DMS53 (cell line): ENCODE measurements around the gene GDF11.

Experiments
- DNase-seq: peaks from one replicate; lab custom pipeline; 2025; lab: John Stamatoyannopoulos, UW

GDF11 gene

GRCh38 chr12:55795950-55796349, 53.0 kb downstream of the GDF11 start:
- DNase-seq: no peak

DNA sequence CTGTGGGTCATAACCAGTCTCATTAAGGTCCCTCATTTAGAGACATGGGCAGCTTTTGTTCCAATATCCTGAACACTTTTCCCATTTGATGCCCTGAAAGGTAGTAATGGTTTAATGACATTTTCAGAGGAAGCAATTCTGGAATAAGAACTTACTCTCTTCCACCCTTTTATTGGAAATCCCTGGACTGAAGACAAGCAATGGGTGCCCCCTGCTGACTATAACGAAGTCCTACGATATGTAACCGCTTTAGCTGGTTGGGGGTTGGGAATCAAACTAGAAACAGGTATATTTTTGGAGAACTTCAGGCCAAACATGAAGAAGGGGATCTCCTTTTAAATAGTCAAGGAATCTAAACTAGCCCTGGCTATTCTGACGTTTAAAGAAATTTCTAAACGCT, 54.1 kb downstream of the GDF11 start:
- peak; percentile 78 for DNase-seq

- DNase-seq: no peak
Observed at GRCh38 chr12:55797550-55797949, 54.6 kb downstream of the GDF11 start.
